OCI-LY1 (cell line): Measurements from ENCODE around the gene TSPAN19.

Experiments
- EZH2 ChIP-seq: fragments of 200-600 bp; sonication (generic), shearing (Covaris generic); IDR thresholded peaks from 2 replicates; pipeline ENCODE4 v1.8.0; 2017; ENCODE audit warnings: borderline replicate concordance, mixed run types, mild to moderate bottlenecking, antibody characterized with exemption, low read length, moderate library complexity, mixed read lengths
- TF ChIP-seq, protein P1 (sequence below): fragments of 200-600 bp; sonication (generic), shearing (Covaris generic); IDR thresholded peaks from 2 replicates; pipeline ENCODE4 v1.5.1; 2017; ENCODE audit warnings: mild to moderate bottlenecking, antibody characterized with exemption, low read length, moderate library complexity, mixed read lengths

DNA sequence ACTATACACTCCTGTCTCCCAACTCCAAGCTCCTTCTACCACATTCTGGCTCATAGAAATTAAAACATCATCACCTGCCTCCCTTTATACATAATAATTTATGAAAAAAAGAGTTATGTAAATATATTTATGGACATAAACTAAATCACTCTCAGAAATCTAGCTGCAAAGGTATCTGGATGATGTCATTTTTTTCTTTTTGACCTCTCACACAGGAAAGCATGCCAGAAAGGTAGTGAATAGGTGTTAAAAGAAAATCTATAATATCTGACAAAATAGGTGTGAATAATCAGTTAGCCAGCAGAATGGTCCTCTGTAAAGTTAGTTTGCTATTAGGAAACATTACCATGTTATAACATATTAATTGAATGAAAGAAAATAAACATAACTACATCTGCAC lies 7.8 kb upstream of the TSPAN19 start:
- TF ChIP-seq, protein P1, sequence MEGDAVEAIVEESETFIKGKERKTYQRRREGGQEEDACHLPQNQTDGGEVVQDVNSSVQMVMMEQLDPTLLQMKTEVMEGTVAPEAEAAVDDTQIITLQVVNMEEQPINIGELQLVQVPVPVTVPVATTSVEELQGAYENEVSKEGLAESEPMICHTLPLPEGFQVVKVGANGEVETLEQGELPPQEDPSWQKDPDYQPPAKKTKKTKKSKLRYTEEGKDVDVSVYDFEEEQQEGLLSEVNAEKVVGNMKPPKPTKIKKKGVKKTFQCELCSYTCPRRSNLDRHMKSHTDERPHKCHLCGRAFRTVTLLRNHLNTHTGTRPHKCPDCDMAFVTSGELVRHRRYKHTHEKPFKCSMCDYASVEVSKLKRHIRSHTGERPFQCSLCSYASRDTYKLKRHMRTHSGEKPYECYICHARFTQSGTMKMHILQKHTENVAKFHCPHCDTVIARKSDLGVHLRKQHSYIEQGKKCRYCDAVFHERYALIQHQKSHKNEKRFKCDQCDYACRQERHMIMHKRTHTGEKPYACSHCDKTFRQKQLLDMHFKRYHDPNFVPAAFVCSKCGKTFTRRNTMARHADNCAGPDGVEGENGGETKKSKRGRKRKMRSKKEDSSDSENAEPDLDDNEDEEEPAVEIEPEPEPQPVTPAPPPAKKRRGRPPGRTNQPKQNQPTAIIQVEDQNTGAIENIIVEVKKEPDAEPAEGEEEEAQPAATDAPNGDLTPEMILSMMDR = no peak
- no peak for TF ChIP-seq EZH2
